HFFc6 (cell line): Measurements from ENCODE around the gene PIMREG. TPM values are rescaled to one million over a fixed set of nuclear protein-coding genes. Genes with fewer than 3 reads are reported as not detected.

Experiments
- DNase-seq: peaks from one replicate; pipeline ENCODE4 v3.0.0-alpha.2; 2018
- H3K27ac Mint-ChIP-seq: 2 replicates; pipeline ENCODE4 v1.8.0; 2020; ENCODE audit warnings: mild to moderate bottlenecking, mixed read lengths
- H3K27me3 Mint-ChIP-seq: 2 replicates; pipeline ENCODE4 v1.8.0; 2021; ENCODE audit warnings: mild to moderate bottlenecking, moderate library complexity, mixed read lengths; ENCODE audit not compliant: insufficient read depth
- H3K36me3 Mint-ChIP-seq: 2 replicates; pipeline ENCODE4 v1.8.0; 2021; ENCODE audit warnings: low read depth, mixed read lengths
- H3K4me1 Mint-ChIP-seq: 2 replicates; pipeline ENCODE4 v1.8.0; 2020; ENCODE audit warnings: low read depth, mixed read lengths
- H3K4me3 Mint-ChIP-seq: 2 replicates; pipeline ENCODE4 v1.8.0; 2020; ENCODE audit warnings: mild to moderate bottlenecking, moderate library complexity, mixed read lengths
- H3K9me3 Mint-ChIP-seq: 2 replicates; pipeline ENCODE4 v1.8.0; 2020; ENCODE audit warnings: mild to moderate bottlenecking, mixed read lengths
- total RNA-seq, 6 experiments: library from RNA; stranded (reverse); fragmentation: NEBNext Ultra II Directional; extraction: Animal tissue kit (Norgen Biotek cat#: 25700); gene quantifications; 2 replicates in 1 of 6; 3 replicates in 5 of 6; pipeline ENCODE4 v1.2.3, GENCODE V29; 2021
- TF ChIP-seq, protein P1 (sequence below): fragments of 200-600 bp; sonication (generic); IDR thresholded peaks from 2 replicates; pipeline ENCODE4 v1.5.0; 2021; ENCODE audit warnings: antibody characterized with exemption, mild to moderate bottlenecking

Gene PIMREG
- total RNA-seq, 6 experiments from 2014 or later = 17.0 to 42.5 (median 38.7) TPM

DNA sequence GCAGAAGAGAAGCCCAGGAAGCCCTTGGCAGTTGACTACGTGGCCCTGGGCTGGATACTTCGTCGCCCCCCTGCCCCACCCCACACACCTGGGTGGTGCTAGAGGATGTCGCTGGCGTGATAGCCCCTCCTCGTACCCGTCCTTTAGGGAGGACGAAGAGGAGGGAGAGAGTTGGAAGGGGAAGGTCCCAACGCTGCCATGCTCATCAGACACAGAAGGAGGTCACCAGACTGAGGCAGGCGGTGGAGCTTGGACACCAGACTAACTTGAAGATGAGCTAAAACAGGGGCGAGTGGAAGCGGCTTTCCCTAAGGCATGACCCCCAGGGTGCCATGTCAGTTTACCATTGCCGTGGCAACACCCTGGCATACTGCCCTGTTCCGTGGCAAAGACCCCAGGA, 20.3 kb upstream of the PIMREG start:
- H3K36me3 Mint-ChIP-seq = no peaks in the 10 kb centered on the region
- peaks cover 23% of the 10 kb centered on the region for H3K27me3 Mint-ChIP-seq
- no peak overlapping the region for H3K4me3 Mint-ChIP-seq
- no peak overlapping the region for H3K27ac Mint-ChIP-seq
- DNase-seq = no peak
- peaks cover 14% of the 10 kb centered on the region for H3K4me1 Mint-ChIP-seq
- H3K9me3 Mint-ChIP-seq = no peaks in the 10 kb centered on the region
- TF ChIP-seq, protein P1, sequence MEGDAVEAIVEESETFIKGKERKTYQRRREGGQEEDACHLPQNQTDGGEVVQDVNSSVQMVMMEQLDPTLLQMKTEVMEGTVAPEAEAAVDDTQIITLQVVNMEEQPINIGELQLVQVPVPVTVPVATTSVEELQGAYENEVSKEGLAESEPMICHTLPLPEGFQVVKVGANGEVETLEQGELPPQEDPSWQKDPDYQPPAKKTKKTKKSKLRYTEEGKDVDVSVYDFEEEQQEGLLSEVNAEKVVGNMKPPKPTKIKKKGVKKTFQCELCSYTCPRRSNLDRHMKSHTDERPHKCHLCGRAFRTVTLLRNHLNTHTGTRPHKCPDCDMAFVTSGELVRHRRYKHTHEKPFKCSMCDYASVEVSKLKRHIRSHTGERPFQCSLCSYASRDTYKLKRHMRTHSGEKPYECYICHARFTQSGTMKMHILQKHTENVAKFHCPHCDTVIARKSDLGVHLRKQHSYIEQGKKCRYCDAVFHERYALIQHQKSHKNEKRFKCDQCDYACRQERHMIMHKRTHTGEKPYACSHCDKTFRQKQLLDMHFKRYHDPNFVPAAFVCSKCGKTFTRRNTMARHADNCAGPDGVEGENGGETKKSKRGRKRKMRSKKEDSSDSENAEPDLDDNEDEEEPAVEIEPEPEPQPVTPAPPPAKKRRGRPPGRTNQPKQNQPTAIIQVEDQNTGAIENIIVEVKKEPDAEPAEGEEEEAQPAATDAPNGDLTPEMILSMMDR = no peak

- H3K4me1 Mint-ChIP-seq = peaks cover 14% of the 10 kb centered on the region
- DNase-seq = no peak
- peaks cover 23% of the 10 kb centered on the region for H3K27me3 Mint-ChIP-seq
- no peak overlapping the region for H3K27ac Mint-ChIP-seq
- TF ChIP-seq, protein P1 = no peak
- peaks cover 5% of the 10 kb centered on the region; the same call in 1 of the 2 replicates for H3K36me3 Mint-ChIP-seq
- no peak overlapping the region for H3K4me3 Mint-ChIP-seq
- H3K9me3 Mint-ChIP-seq = peaks cover 5% of the 10 kb centered on the region
These were observed 18.8 kb upstream of the PIMREG start for GRCh38 chr17:6425407-6425806.

- TF ChIP-seq, protein P1 = no peak
- Mint-ChIP-seq H3K36me3 (peaks cover 13% of the 10 kb centered on the region), H3K4me3 (no peak overlapping the region), H3K27me3 (peaks cover 21% of the 10 kb centered on the region), H3K9me3 (peaks cover 16% of the 10 kb centered on the region), H3K4me1 (peaks cover 13% of the 10 kb centered on the region), H3K27ac (no peak overlapping the region)
- DNase-seq = no peak
These were observed 17.7 kb upstream of the PIMREG start for GRCh38 chr17:6426356-6427101.

DNA sequence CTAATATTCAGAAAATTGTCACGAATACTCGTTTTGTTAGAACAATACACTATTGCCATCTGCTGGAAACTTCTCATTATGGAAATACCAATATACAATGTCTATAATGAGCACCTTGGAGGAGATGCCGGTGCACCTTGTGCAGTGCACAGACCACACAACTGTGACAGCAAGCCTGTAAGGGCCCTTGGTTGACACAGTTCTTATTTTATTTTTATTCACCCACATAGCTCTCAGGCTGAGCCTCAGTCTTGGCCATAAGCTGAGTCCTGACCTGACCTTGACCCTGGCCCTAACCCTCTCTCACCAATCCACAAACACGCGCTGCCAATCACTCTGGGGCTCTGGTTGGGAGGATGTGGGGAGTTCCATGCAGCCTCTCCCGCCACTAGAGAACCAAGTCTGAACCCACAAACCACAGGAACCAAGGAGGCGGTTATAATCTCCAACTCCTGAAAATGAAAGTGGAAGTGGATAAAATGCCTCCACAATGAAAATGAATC, 16.9 kb upstream of the PIMREG start:
- Mint-ChIP-seq H3K27me3 (peaks cover 19% of the 10 kb centered on the region), H3K4me3 (peak overlapping the region; percentile 45), H3K36me3 (peaks cover 13% of the 10 kb centered on the region), H3K27ac (no peak overlapping the region), H3K4me1 (peaks cover 7% of the 10 kb centered on the region; the same call in 1 of the 2 replicates), H3K9me3 (peaks cover 19% of the 10 kb centered on the region)
- TF ChIP-seq, protein P1 = peak; percentile 44
- DNase-seq = peak; percentile 2

- Mint-ChIP-seq H3K9me3 (peaks cover 19% of the 10 kb centered on the region), H3K4me1 (peaks cover 7% of the 10 kb centered on the region; the same call in 1 of the 2 replicates), H3K36me3 (peaks cover 13% of the 10 kb centered on the region), H3K4me3 (no peak overlapping the region), H3K27me3 (peaks cover 18% of the 10 kb centered on the region), H3K27ac (no peak overlapping the region)
- TF ChIP-seq, protein P1 = no peak
- DNase-seq = no peak
These were observed 15.9 kb upstream of the PIMREG start for GRCh38 chr17:6428207-6428965.
